Measurements from ENCODE around the gene LYSMD1.
"Not testable (repeated sequence)": the region's sequence is repeated elsewhere in the genome, so short reads cannot be mapped to it uniquely, and the experiment has no call there.

LYSMD1 gene, protein sequence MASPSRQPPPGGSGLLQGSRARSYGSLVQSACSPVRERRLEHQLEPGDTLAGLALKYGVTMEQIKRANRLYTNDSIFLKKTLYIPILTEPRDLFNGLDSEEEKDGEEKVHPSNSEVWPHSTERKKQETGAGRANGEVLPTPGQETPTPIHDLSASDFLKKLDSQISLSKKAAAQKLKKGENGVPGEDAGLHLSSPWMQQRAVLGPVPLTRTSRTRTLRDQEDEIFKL

DNA sequence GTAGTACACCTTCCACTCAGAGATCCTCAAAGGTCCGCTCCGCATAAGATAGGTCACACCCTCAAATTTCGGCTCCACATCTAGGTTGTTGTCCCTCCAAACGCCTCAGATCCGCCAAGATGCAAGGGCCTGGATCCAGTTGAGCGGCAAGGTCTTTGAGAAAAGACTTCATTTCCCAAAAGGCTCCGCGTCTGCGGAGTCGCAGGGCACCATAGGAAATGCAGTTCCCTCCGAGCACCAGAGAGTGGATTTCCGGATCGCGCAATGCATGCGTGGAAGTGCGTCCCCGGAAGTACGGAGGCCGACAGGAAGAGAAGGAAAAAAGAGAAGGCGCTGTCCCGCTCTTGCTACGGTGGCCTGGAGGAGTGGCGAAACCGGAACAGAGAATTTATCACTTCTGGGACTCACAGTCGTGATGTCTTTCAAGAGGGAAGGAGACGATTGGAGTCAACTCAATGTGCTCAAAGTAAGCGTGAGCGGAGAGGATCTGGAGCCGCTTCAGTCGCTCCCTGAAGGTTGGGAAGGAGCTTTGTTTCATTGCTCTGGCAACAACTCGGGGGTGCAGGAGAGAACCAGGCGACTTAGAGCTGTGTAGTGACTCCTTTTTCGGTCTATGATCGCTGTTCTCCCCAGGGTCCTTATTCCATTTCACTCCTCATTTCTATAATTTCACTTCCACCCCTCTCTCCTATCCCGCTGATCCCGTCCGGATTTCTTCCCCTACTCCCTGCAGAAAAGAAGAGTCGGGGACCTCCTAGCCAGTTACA is at the start of gene LYSMD1, which contains the start of gene SCNM1:
TSS of gene LYSMD1 (minus strand) at position 165 of the 767 bp plus-strand sequence. CDS start 644 bp downstream, outside the sequence.
TSS of gene SCNM1 (plus strand) at position 407 of the 767 bp plus-strand sequence. CDS start at position 416, 9 bp downstream.
- peak; percentile 98 for DNase-seq

DNA sequence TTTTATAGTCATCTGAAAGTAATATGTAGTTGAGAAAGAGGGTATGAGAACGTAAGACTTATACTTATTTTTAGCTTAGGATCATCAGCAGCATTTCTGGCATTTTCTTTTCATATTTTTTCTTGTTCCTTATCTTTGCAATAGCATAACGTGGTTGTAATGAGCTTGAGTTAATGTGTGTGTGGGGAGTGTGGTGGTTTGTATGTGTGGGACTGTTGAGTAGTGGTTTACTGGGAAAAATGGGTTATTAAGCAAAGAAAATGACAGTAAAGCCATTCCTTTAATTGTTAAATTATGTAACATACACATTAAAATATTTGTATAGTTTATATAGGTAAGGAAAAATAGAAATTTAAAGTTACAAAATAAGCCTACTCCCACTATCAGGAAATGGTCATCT is 47.9 kb upstream of the LYSMD1 start:
- DNase-seq, result no peak

- no peak for DNase-seq
Measured at GRCh38 chr1:151211972-151212705, 46.4 kb upstream of the LYSMD1 start.

GRCh38 chr1:151210830-151211229 is 45.1 kb upstream of the LYSMD1 start:
- no peak for DNase-seq

DNA sequence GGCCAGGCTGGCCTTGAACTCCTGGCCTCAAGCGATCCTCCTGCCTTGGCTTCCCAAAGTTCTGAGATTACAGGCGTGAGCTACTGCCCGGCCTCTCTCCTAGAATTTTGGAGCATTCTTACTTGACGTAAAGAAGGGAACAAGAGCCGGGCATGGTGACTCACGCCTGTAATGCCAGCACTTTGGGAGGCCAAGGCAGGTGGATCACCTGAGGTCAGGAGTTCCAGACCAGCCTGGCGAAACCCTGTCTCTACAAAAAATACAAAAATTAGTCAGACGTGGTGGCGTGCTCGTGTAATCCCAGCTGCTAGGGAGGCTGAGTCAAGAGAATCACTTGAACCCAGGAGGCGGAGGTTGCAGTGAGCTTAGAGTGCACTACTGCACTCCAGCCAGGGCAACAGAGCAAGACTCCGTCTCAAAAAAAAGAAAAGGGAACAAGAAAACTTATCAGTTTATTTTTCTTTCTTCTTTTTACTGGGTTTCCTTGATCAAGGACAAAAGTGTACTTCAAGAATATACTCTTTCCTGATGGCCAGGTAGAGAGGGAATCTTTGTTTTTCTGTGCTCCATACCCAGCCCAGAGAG is 39.8 kb upstream of the LYSMD1 start:
- DNase-seq, result not testable (repeated sequence)

DNA sequence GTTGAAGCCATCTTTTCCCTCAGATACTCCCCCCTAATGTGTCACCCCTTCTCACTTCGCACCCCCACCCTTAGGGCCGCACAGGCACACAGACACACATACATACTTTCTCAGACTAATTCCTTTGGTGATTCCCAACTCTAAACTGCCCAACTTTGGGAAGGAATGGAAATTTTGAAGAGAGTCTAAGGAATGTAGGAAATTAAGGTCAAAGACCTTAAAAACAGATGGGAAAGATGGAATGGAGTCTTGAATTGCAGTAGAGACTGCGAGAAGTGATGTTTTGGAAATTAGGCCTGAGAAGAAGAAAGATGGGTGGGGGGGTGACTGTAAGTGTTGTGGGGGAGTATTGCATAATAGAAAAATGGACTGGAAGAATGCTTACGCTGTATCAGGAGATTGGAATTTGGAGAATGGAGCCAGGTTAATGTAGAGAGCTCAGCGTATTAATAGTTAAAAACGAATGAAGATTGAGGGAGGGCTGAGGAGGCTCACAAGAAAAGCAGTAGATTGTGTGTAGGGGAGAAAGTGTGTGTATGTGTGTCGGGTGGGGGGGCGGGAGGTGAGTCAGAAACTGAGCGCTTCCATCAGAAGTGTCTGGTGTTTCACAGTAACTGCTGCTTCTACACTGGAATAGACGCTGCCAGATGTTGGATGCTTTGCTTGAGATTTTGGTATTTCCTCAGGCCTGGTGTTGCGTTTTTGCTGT is 34.3 kb upstream of the LYSMD1 start:
- no peak for DNase-seq

DNA sequence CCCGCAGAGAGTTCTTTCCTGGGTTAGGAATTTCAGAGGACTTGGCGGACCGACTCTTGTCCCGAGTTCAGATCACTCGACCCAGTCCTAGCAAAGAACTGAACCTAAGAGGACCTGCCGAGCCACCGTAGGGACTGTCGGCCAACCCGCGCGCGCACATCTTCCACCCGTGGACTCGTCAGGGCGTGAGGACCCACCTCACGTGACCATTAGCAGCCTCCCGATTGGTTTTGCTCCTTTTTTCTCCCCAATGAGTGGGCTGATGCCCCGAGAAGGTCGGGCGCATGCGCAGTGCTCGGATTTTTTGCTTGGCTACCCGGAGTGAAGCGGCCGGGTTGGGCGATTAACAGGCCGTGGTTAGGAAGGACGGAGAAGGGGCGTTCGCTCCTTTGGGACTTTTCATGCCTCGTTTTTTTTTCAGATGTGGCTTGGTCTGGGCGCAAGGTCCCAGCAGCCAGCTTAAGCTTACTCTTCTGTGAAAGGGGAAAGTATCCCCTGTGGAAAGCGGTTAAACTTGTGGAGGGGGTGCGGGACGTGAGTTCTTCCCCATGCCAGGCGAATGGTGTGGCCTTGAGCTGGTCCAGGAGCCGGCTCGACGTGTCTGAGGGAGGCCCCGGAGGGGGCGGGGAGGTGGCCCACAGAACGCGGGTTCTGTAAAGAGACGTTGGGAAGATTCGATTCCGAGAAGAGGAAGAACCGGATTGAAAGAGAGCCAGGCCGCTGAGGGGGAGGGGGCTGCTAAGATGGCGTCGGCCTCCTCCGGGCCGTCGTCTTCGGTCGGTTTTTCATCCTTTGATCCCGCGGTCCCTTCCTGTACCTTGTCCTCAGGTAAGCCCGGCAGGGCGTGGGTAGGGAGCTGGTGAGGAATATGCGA is 32.8 kb upstream of the LYSMD1 start, which contains the start of gene PIP5K1A:
TSS of gene PIP5K1A (plus strand) at position 299 of the 874 bp plus-strand sequence. CDS start at position 744, 445 bp downstream.
- peak; percentile 98 for DNase-seq

- no peak for DNase-seq
Measured at GRCh38 chr1:151197863-151198253, 32.2 kb upstream of the LYSMD1 start.

GRCh38 chr1:151196292-151196800 is 30.6 kb upstream of the LYSMD1 start:
- peak; percentile 39 for DNase-seq

GRCh38 chr1:151194894-151195594 is 29.3 kb upstream of the LYSMD1 start:
- DNase-seq, result not testable (repeated sequence)

GRCh38 chr1:151193856-151194255 is 28.2 kb upstream of the LYSMD1 start:
- DNase-seq, result no peak

DNA sequence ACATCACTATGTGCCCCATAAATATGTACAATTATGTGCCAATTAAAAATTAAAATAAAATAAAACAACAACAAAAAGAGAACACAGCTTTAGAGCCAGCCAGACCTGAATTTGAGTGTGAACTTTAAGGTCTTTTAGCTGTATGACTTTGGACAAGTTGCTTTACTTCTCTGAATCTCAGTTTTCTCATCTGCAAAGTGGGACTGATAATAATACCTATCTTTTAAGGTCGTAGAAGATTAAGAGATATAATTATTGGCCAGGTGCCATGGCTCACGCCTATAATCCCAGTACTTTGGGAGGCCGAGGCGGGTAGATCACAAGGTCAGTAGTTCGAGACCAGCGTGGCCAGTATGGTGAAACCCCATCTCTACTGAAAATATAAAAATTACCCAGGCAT is 27.6 kb upstream of the LYSMD1 start:
- DNase-seq, result no peak

DNA sequence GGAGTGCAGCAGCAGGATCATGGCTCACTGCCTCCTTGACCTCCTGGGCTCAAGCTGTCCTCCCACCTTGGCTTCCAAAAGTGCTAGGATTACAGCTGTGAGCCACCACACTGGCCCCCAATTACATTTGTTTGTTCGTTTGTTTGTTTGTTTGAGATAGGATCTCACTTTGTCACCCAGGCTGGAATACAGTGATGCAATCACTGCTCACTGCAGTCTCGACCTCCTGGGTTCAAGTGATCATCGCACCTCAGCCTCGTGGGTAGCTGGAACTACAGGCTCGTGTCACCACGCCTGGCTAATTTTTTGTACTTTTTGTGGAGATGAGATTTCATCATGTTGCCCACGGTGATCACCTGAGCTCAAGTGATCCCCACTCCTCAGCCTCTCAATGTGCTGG is 26.3 kb upstream of the LYSMD1 start:
- no peak for DNase-seq

DNA sequence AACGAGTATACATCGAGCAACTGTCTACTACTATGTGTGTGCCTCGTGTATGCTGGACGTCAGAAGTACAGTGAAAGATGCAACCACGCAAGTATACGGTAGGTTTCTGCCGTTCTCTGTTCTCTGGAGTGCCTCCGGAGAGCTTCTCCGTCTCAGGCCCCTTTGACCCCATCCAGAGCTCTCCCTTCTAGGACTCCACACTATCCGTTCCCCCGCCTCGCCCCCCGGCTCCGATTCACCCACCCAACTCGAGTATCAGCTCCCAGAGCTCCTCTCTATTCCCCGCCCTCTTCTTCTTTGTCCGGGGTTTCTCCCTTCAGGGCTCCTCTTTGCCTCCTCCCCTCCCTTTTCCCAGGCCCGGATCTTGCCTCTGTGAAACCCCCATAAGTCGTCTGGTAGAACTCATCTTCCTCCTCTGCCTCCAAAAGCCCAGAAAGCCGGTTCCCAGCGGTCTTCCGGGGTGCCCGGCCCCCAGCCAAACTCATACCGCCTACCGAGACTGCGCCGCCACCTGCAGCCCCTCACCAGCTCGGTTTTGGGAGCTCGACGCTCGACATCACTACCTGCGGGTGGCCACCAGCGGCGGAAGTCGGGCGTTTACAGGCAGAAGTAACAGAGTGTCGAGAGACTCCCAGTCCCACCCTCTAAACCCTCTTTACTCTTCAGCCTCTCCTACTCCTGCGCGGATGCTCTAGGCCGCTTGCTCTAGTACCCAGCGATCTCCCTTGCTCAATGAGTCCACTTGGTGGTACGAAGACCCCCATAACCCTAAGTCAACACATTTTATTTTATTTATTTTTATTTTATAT is 24.1 kb upstream of the LYSMD1 start, which contains the start of gene VPS72:
TSS of gene VPS72 (minus strand) at position 561 of the 809 bp plus-strand sequence. CDS start at position 485, 76 bp downstream.
- peak; percentile 89 for DNase-seq

GRCh38 chr1:151188667-151189066 is 23.0 kb upstream of the LYSMD1 start:
- not testable (repeated sequence) for DNase-seq

- DNase-seq, result no peak
Measured at GRCh38 chr1:151187205-151187604, 21.5 kb upstream of the LYSMD1 start.

GRCh38 chr1:151184211-151184610 is 18.5 kb upstream of the LYSMD1 start:
- no peak for DNase-seq

DNA sequence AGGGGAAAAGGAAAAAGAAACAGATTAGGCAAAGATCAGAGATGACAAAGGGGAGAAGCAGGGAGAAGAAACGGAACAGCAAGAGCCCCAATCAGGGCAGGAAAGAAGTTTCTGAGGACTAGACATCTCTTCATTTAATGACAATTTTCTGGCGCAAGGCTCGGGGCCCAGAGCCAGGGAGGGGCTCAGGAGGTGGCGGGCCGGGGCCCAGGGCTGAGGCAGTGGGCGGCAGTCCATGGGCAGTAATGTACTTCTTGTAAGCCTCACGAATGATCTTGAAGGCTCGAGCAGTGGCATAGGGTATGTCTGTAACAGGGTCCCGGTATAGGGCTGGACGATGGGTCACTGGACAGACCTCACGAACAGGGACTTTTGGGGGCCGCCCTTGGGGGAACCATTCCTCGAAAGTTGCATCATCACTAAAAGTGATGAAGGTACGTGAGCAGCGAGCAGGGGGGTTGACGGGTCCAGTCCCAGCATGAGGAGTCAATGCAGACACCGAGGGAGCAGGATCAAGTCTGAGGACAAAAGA is 10.9 kb upstream of the LYSMD1 start:
- no peak for DNase-seq

DNA sequence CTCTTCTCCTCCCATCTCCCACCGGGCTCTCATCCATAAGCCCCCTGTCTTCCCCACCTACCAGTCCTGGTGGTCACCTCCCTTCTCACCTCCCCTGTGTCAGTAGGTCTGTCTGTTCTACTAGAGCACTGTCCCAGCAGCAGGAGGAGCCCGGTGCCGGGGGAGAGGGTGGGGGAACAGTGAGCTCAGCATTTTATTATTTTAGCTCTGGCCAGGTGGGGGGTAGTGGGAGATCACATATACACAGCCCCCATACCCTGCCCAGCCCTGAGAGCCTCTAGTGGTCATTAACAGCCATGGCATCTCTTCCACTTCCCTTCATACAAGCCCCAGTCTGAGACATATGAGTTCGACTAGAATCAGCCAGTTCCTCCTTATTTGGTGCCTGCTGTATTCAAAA is 10.2 kb upstream of the LYSMD1 start, which contains the start of gene TMOD4:
TSS of gene TMOD4 (minus strand) at position 119 of the 400 bp plus-strand sequence. CDS start 1,106 bp downstream, outside the sequence.
- DNase-seq, result no peak
